A549 (cell line): ENCODE data around the gene WDR38.

Experiments used
- CEBPB ChIP-seq, 2 experiments: fragments of >200 bp in 1 of 2; sonication (Bioruptor Twin) in 1 of 2; formaldehyde crosslinking in 1 of 2; IDR thresholded peaks; 2 replicates each; pipeline ENCODE4 v1.6.1; 2012 to 2016
- POLR2A ChIP-seq: IDR thresholded peaks from 2 replicates; pipeline ENCODE4 v1.6.1; 2012; ENCODE audit warnings: mild to moderate bottlenecking, low read length
- SREBF2 ChIP-seq: fragments of 450-650 bp; IDR thresholded peaks from 2 replicates; pipeline ENCODE4 v1.6.1; 2014; ENCODE audit warnings: mild to moderate bottlenecking, moderate library complexity
- ZFP36 ChIP-seq: fragments of 450-650 bp; IDR thresholded peaks from 2 replicates; pipeline ENCODE4 v1.6.1; 2014; ENCODE audit warnings: borderline replicate concordance; ENCODE audit not compliant: partially characterized antibody
- TF ChIP-seq, protein P1 (sequence below): fragments of 450-650 bp; IDR thresholded peaks from 2 replicates; pipeline ENCODE4 v1.6.1; 2014; ENCODE audit warnings: antibody characterized with exemption

GRCh38 chr9:124878518-124878917 is 25.3 kb downstream of the WDR38 start:
- TF ChIP-seq, protein P1, sequence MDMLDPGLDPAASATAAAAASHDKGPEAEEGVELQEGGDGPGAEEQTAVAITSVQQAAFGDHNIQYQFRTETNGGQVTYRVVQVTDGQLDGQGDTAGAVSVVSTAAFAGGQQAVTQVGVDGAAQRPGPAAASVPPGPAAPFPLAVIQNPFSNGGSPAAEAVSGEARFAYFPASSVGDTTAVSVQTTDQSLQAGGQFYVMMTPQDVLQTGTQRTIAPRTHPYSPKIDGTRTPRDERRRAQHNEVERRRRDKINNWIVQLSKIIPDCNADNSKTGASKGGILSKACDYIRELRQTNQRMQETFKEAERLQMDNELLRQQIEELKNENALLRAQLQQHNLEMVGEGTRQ = no peak
- TF ChIP-seq CEBPB (IDR thresholded peaks at IDR 0.05) = no peak
- TF ChIP-seq POLR2A = no peak
- TF ChIP-seq SREBF2 = no peak
- TF ChIP-seq ZFP36 = no peak
